WTC11 (cell line): ENCODE data around the gene PIK3C2G. TPM values are rescaled to one million over a fixed set of nuclear protein-coding genes. Genes with fewer than 3 reads are reported as not detected.

Experiments used
- ATAC-seq: fragments of 200-7000 bp; cut with Tn5 transposase; 2 replicates; pipeline ENCODE4 v1.10.0; 2021; ENCODE audit warnings: mild to moderate bottlenecking, moderate library complexity
- CTCF ChIA-PET: fragments of 300-600 bp; sonication (Branson Sonifier 250); formaldehyde crosslinking; loops from one replicate; lab custom pipeline; 2021; ENCODE audit warnings: antibody characterized with exemption; lab: Charles Lee
- POLR2A ChIA-PET: fragments of 350-600 bp; sonication (Branson Sonifier 250); formaldehyde crosslinking; loops from one replicate; lab custom pipeline; 2021; ENCODE audit warnings: antibody characterized with exemption; lab: Charles Lee
- DNase-seq: peaks from one replicate; pipeline ENCODE4 v3.0.0; 2021; ENCODE audit warnings: low spot score
- H3K27ac Mint-ChIP-seq: 2 replicates; pipeline ENCODE4 v1.8.0; 2021; ENCODE audit warnings: mixed read lengths
- H3K27me3 Mint-ChIP-seq: 2 replicates; pipeline ENCODE4 v1.8.0; 2021; ENCODE audit warnings: low read depth, mild to moderate bottlenecking, moderate library complexity, mixed read lengths
- H3K36me3 Mint-ChIP-seq: 2 replicates; pipeline ENCODE4 v1.8.0; 2021; ENCODE audit warnings: mixed read lengths
- H3K4me1 Mint-ChIP-seq: 2 replicates; pipeline ENCODE4 v1.8.0; 2022; ENCODE audit warnings: mixed read lengths
- H3K4me3 Mint-ChIP-seq: 2 replicates; pipeline ENCODE4 v1.8.0; 2021; ENCODE audit warnings: mild to moderate bottlenecking, moderate library complexity, mixed read lengths
- H3K9me3 Mint-ChIP-seq: 2 replicates; pipeline ENCODE4 v1.8.0; 2021; ENCODE audit warnings: mixed read lengths
- CDX4 ChIP-seq: fragments of 250-450 bp; sonication (Bioruptor Pico); IDR thresholded peaks from 2 replicates; pipeline ENCODE4 v1.9.0; 2021; ENCODE audit warnings: moderate library complexity, mild to moderate bottlenecking, inconsistent platforms, borderline replicate concordance
- E2F5 ChIP-seq: sonication (generic); formaldehyde crosslinking; IDR thresholded peaks from 2 replicates; pipeline ENCODE4 v1.8.1; 2022; ENCODE audit warnings: mild to moderate bottlenecking, moderate library complexity, missing genetic modification reagents
- HMGXB4 ChIP-seq: sonication (generic); formaldehyde crosslinking; IDR thresholded peaks from 2 replicates; pipeline ENCODE4 v1.8.1; 2023; ENCODE audit warnings: mild to moderate bottlenecking, moderate library complexity, missing genetic modification reagents
- IRF2 ChIP-seq: sonication (generic); formaldehyde crosslinking; IDR thresholded peaks from 2 replicates; pipeline ENCODE4 v1.8.0; 2022; ENCODE audit warnings: low read depth, missing genetic modification reagents, borderline replicate concordance
- JUN ChIP-seq: sonication (generic); formaldehyde crosslinking; IDR thresholded peaks from 2 replicates; pipeline ENCODE4 v1.8.0; 2023; ENCODE audit warnings: mild to moderate bottlenecking, missing genetic modification reagents
- MYBL2 ChIP-seq: sonication (generic); formaldehyde crosslinking; IDR thresholded peaks from 2 replicates; pipeline ENCODE4 v1.8.1; 2023; ENCODE audit warnings: mild to moderate bottlenecking, moderate library complexity, missing genetic modification reagents
- NFATC4 ChIP-seq: fragments of 250-450 bp; sonication (Bioruptor Pico); IDR thresholded peaks from 2 replicates; pipeline ENCODE4 v1.9.0; 2021; ENCODE audit warnings: mild to moderate bottlenecking
- NR1H2 ChIP-seq: sonication (generic); formaldehyde crosslinking; IDR thresholded peaks from 2 replicates; pipeline ENCODE4 v1.9.0; 2021; ENCODE audit warnings: mild to moderate bottlenecking, moderate library complexity, missing genetic modification reagents
- SMAD3 ChIP-seq: sonication (generic); formaldehyde crosslinking; IDR thresholded peaks from 2 replicates; pipeline ENCODE4 v1.8.0; 2022; ENCODE audit warnings: missing genetic modification reagents, mild to moderate bottlenecking, borderline replicate concordance
- TEAD1 ChIP-seq: sonication (generic); formaldehyde crosslinking; IDR thresholded peaks from 2 replicates; pipeline ENCODE4 v1.8.0; 2022; ENCODE audit warnings: mild to moderate bottlenecking, missing genetic modification reagents
- TEAD4 ChIP-seq: sonication (generic); formaldehyde crosslinking; IDR thresholded peaks from 2 replicates; pipeline ENCODE4 v1.8.0; 2022; ENCODE audit warnings: mild to moderate bottlenecking, missing genetic modification reagents
- ZMAT4 ChIP-seq: fragments of 250-450 bp; sonication (Bioruptor Pico); IDR thresholded peaks from 2 replicates; pipeline ENCODE4 v1.9.0; 2021; ENCODE audit warnings: mild to moderate bottlenecking
- ZNF121 ChIP-seq: sonication (generic); formaldehyde crosslinking; IDR thresholded peaks from 2 replicates; pipeline ENCODE4 v1.8.0; 2023; ENCODE audit warnings: missing genetic modification reagents
- ZNF138 ChIP-seq: sonication (generic); formaldehyde crosslinking; conservative IDR thresholded peaks from 2 replicates; pipeline ENCODE4 v1.8.1; 2022; ENCODE audit warnings: mild to moderate bottlenecking, moderate library complexity, missing genetic modification reagents
- ZNF532 ChIP-seq: fragments of 250-450 bp; sonication (Bioruptor Pico); IDR thresholded peaks from 2 replicates; pipeline ENCODE4 v1.9.0; 2021; ENCODE audit warnings: mild to moderate bottlenecking, borderline replicate concordance
- total RNA-seq: library from RNA; stranded (reverse); gene quantifications from 3 replicates; pipeline ENCODE4 v1.2.3, GENCODE V29; 2021
- TF ChIP-seq, protein P1 (sequence below): sonication (generic); formaldehyde crosslinking; conservative IDR thresholded peaks from 2 replicates; pipeline ENCODE4 v1.8.1; 2023; ENCODE audit warnings: mild to moderate bottlenecking, low read depth, missing genetic modification reagents, moderate library complexity
- TF ChIP-seq, protein P2 (sequence below): fragments of 250-450 bp; sonication (Bioruptor Pico); IDR thresholded peaks from 2 replicates; pipeline ENCODE4 v1.9.0; 2021; ENCODE audit warnings: mild to moderate bottlenecking
- TF ChIP-seq, protein P3 (sequence below): fragments of 200-600 bp; IDR thresholded peaks from 2 replicates; pipeline ENCODE4 v1.8.0; 2022; ENCODE audit warnings: antibody characterized with exemption

PIK3C2G gene
- total RNA-seq, 1 experiment from 2014 or later = not detected

DNA sequence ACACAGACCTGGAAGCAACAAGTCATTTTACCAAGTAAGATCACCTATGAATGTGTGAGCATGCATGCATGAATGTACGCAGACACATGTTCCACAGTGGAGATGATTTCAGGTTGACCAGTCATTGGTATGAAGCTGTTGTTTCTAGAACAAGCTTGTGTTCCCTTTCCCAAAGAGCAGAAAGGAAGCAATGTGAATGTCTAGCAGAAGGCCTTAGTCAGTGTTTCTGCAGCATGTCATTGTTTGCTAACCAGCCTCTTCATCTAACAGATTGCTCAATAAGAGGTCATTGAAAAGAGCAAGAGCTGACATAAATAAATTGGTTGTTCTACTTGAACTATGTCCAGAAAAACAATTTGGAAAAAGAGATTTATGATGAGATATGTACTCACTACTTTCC lies 285.1 kb downstream of the PIK3C2G start:
- ChIA-PET POLR2A (no interaction called here), CTCF (no interaction called here)
- no peak for TF ChIP-seq CDX4 (CRISPR knock-in tag)
- no peak for TF ChIP-seq NFATC4 (CRISPR knock-in tag)
- TF ChIP-seq JUN (CRISPR knock-in tag) = no peak
- TF ChIP-seq IRF2 (CRISPR knock-in tag) = no peak
- TF ChIP-seq HMGXB4 = no peak
- TF ChIP-seq ZNF532 (CRISPR knock-in tag) = no peak
- TF ChIP-seq, protein P1, sequence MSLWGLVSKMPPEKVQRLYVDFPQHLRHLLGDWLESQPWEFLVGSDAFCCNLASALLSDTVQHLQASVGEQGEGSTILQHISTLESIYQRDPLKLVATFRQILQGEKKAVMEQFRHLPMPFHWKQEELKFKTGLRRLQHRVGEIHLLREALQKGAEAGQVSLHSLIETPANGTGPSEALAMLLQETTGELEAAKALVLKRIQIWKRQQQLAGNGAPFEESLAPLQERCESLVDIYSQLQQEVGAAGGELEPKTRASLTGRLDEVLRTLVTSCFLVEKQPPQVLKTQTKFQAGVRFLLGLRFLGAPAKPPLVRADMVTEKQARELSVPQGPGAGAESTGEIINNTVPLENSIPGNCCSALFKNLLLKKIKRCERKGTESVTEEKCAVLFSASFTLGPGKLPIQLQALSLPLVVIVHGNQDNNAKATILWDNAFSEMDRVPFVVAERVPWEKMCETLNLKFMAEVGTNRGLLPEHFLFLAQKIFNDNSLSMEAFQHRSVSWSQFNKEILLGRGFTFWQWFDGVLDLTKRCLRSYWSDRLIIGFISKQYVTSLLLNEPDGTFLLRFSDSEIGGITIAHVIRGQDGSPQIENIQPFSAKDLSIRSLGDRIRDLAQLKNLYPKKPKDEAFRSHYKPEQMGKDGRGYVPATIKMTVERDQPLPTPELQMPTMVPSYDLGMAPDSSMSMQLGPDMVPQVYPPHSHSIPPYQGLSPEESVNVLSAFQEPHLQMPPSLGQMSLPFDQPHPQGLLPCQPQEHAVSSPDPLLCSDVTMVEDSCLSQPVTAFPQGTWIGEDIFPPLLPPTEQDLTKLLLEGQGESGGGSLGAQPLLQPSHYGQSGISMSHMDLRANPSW (CRISPR knock-in tag) = no peak
- no peak for TF ChIP-seq ZNF138 (CRISPR knock-in tag)
- TF ChIP-seq, protein P2, sequence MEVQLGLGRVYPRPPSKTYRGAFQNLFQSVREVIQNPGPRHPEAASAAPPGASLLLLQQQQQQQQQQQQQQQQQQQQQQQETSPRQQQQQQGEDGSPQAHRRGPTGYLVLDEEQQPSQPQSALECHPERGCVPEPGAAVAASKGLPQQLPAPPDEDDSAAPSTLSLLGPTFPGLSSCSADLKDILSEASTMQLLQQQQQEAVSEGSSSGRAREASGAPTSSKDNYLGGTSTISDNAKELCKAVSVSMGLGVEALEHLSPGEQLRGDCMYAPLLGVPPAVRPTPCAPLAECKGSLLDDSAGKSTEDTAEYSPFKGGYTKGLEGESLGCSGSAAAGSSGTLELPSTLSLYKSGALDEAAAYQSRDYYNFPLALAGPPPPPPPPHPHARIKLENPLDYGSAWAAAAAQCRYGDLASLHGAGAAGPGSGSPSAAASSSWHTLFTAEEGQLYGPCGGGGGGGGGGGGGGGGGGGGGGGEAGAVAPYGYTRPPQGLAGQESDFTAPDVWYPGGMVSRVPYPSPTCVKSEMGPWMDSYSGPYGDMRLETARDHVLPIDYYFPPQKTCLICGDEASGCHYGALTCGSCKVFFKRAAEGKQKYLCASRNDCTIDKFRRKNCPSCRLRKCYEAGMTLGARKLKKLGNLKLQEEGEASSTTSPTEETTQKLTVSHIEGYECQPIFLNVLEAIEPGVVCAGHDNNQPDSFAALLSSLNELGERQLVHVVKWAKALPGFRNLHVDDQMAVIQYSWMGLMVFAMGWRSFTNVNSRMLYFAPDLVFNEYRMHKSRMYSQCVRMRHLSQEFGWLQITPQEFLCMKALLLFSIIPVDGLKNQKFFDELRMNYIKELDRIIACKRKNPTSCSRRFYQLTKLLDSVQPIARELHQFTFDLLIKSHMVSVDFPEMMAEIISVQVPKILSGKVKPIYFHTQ = no peak
- TF ChIP-seq MYBL2 (CRISPR knock-in tag) = no peak
- TF ChIP-seq ZNF121 (CRISPR knock-in tag) = no peak
- TF ChIP-seq ZMAT4 (CRISPR knock-in tag) = no peak
- no peaks in the 10 kb centered on the region for H3K9me3 Mint-ChIP-seq
- peaks cover 6% of the 10 kb centered on the region for H3K4me1 Mint-ChIP-seq
- DNase-seq (no peak), ATAC-seq (no peak)
- no peaks in the 10 kb centered on the region for H3K27me3 Mint-ChIP-seq
- no peaks in the 10 kb centered on the region for H3K36me3 Mint-ChIP-seq
- H3K27ac Mint-ChIP-seq = no peak overlapping the region
- no peak overlapping the region for H3K4me3 Mint-ChIP-seq

DNA sequence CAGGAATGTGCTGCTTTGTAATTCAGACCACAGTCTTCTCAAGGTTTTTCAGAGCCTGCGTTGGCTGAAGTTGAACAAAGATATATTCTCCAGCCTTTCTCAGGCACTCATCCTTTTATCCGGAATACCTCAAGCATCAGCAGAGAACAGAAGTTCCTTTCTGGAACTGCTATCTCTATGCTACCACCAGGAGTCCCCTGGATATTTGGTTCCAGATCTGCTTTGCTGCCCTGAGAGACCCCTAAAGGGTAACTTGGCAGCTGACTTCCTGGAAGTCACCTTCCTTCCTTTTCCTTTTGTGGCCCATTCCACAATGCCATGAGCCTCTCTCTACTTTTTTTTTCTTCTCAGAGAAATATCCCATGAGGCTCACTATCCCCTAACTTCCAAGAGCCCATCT lies 288.3 kb downstream of the PIK3C2G start:
- DNase-seq = no peak
- Mint-ChIP-seq H3K4me1 (peaks cover 8% of the 10 kb centered on the region), H3K27me3 (no peaks in the 10 kb centered on the region), H3K27ac (no peak overlapping the region), H3K9me3 (no peaks in the 10 kb centered on the region), H3K4me3 (no peak overlapping the region), H3K36me3 (no peaks in the 10 kb centered on the region)
- ChIA-PET CTCF (interaction anchor here (0.5 kb wide), 1 partner anchor 1313 kb away, joined by 3 read pairs; no protein-coding TSS in a partner anchor), POLR2A (no interaction called here)
- peak; percentile 91 for ATAC-seq
- TF ChIP-seq TEAD4 (CRISPR knock-in tag) (no peak), SMAD3 (no peak), TEAD1 (CRISPR knock-in tag) (no peak), E2F5 (no peak), NR1H2 (CRISPR knock-in tag) (no peak)
- TF ChIP-seq, protein P3, sequence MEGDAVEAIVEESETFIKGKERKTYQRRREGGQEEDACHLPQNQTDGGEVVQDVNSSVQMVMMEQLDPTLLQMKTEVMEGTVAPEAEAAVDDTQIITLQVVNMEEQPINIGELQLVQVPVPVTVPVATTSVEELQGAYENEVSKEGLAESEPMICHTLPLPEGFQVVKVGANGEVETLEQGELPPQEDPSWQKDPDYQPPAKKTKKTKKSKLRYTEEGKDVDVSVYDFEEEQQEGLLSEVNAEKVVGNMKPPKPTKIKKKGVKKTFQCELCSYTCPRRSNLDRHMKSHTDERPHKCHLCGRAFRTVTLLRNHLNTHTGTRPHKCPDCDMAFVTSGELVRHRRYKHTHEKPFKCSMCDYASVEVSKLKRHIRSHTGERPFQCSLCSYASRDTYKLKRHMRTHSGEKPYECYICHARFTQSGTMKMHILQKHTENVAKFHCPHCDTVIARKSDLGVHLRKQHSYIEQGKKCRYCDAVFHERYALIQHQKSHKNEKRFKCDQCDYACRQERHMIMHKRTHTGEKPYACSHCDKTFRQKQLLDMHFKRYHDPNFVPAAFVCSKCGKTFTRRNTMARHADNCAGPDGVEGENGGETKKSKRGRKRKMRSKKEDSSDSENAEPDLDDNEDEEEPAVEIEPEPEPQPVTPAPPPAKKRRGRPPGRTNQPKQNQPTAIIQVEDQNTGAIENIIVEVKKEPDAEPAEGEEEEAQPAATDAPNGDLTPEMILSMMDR = no peak
